KMS-11 (cell line): Measurements from ENCODE around the gene XRCC5.

Experiments used
- H2AFZ ChIP-seq: fragments of 200-600 bp; sonication (generic); 2 replicates; pipeline ENCODE4 v1.6.1; 2016; ENCODE audit warnings: antibody characterized with exemption, mixed run types, low read depth
- H3K27ac ChIP-seq: fragments of 200-600 bp; sonication (generic); 2 replicates; pipeline ENCODE4 v1.6.1; 2016; ENCODE audit warnings: mild to moderate bottlenecking, mixed run types
- H3K27me3 ChIP-seq: fragments of 200-600 bp; sonication (generic); 2 replicates; pipeline ENCODE4 v1.6.1; 2017; ENCODE audit warnings: mild to moderate bottlenecking, low read depth, mixed run types, moderate library complexity; ENCODE audit not compliant: insufficient read depth
- H3K36me3 ChIP-seq: fragments of 200-600 bp; sonication (generic); 2 replicates; pipeline ENCODE4 v1.6.1; 2017; ENCODE audit warnings: mild to moderate bottlenecking, mixed run types; ENCODE audit not compliant: insufficient read depth
- H3K4me1 ChIP-seq: fragments of 200-600 bp; sonication (generic); 2 replicates; pipeline ENCODE4 v1.6.1; 2016; ENCODE audit warnings: mild to moderate bottlenecking, low read depth, mixed run types; ENCODE audit not compliant: poor library complexity, severe bottlenecking
- H3K4me2 ChIP-seq: fragments of 200-600 bp; sonication (generic); 2 replicates; pipeline ENCODE4 v1.7.0; 2016; ENCODE audit warnings: mild to moderate bottlenecking, mixed run types
- H3K4me3 ChIP-seq: fragments of 200-600 bp; sonication (generic); IDR thresholded peaks from 2 replicates; pipeline ENCODE4 v1.6.1; 2017; ENCODE audit warnings: low read depth, low read length, mixed read lengths; ENCODE audit not compliant: insufficient read depth
- H3K79me2 ChIP-seq: fragments of 200-600 bp; sonication (generic); 2 replicates; pipeline ENCODE4 v1.6.1; 2016; ENCODE audit warnings: low read depth, mixed run types; ENCODE audit not compliant: insufficient read depth
- H3K9ac ChIP-seq: fragments of 200-600 bp; sonication (generic); 2 replicates; pipeline ENCODE4 v1.6.1; 2016; ENCODE audit warnings: mild to moderate bottlenecking, mixed run types
- H4K20me1 ChIP-seq: fragments of 200-600 bp; sonication (generic); 2 replicates; pipeline ENCODE4 v1.6.1; 2016; ENCODE audit warnings: mild to moderate bottlenecking, mixed run types; ENCODE audit not compliant: insufficient read depth
- TF ChIP-seq, protein P1 (sequence below): fragments of 200-600 bp; sonication (generic); conservative IDR thresholded peaks from 2 replicates; pipeline ENCODE4 v1.6.1; 2017; ENCODE audit warnings: low read depth, mild to moderate bottlenecking, antibody characterized with exemption, low read length, moderate library complexity, mixed read lengths

Gene XRCC5

DNA sequence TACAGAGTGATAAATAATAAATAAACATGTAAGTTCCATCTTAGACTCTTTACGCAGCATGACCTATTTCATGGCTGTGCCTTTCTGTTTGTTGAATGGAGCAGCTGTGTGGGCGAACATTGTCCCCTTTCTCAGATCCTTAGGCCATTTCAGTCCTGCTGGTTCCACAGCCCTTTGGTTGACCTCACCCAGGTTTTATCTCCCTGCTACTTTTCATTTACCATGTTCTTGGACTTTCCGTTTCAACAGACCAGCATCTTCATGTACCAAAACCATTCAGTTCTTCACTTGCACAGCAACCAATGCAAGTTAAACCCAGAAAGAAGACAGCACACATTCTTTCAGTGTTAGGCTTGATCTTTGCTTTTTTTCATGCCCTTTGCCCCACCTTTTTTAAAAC is 83.8 kb downstream of the XRCC5 start:
- Histone ChIP-seq H3K9ac (no peak overlapping the region), H2AFZ (no peak overlapping the region), H3K79me2 (peaks cover 31% of the 10 kb centered on the region; the same call in 1 of the 2 replicates), H3K4me3 (no peak overlapping the region), H3K27ac (no peak overlapping the region), H3K36me3 (peaks cover 14% of the 10 kb centered on the region; the same call in 1 of the 2 replicates), H3K27me3 (no peaks in the 10 kb centered on the region), H3K4me1 (peaks cover 19% of the 10 kb centered on the region), H3K4me2 (no peak overlapping the region), H4K20me1 (0 out of 2 replicates have a peak, but pooled peaks cover 7% of the 10 kb centered on the region)
- TF ChIP-seq, protein P1, sequence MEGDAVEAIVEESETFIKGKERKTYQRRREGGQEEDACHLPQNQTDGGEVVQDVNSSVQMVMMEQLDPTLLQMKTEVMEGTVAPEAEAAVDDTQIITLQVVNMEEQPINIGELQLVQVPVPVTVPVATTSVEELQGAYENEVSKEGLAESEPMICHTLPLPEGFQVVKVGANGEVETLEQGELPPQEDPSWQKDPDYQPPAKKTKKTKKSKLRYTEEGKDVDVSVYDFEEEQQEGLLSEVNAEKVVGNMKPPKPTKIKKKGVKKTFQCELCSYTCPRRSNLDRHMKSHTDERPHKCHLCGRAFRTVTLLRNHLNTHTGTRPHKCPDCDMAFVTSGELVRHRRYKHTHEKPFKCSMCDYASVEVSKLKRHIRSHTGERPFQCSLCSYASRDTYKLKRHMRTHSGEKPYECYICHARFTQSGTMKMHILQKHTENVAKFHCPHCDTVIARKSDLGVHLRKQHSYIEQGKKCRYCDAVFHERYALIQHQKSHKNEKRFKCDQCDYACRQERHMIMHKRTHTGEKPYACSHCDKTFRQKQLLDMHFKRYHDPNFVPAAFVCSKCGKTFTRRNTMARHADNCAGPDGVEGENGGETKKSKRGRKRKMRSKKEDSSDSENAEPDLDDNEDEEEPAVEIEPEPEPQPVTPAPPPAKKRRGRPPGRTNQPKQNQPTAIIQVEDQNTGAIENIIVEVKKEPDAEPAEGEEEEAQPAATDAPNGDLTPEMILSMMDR = no peak

DNA sequence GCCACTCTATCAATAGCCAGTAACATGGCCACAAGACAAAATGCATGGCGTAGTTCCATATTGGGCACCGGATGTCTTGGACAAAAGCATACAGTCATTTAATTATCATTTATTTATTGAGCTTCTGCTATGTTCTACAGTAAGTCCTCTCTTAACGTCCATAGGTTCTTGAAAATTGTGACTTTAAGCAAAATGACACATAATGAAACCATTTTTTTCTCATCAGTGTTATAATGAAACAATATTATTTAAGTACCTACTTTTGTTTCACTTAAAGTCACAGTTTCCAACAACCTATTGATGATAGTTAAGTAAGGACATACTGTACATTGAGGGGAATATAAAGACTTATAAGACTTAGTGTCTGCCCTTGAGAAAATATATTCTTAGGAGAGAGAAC is 84.9 kb downstream of the XRCC5 start:
- Histone ChIP-seq H3K79me2 (peaks cover 22% of the 10 kb centered on the region; the same call in 1 of the 2 replicates), H3K4me2 (no peak overlapping the region), H3K27me3 (no peaks in the 10 kb centered on the region), H4K20me1 (0 out of 2 replicates have a peak, but pooled peaks cover under 1% of the 10 kb centered on the region), H3K4me3 (no peak overlapping the region), H3K36me3 (peaks cover 14% of the 10 kb centered on the region; the same call in 1 of the 2 replicates), H2AFZ (no peak overlapping the region), H3K4me1 (peaks cover 8% of the 10 kb centered on the region), H3K9ac (no peak overlapping the region), H3K27ac (no peak overlapping the region)
- TF ChIP-seq, protein P1 = no peak

DNA sequence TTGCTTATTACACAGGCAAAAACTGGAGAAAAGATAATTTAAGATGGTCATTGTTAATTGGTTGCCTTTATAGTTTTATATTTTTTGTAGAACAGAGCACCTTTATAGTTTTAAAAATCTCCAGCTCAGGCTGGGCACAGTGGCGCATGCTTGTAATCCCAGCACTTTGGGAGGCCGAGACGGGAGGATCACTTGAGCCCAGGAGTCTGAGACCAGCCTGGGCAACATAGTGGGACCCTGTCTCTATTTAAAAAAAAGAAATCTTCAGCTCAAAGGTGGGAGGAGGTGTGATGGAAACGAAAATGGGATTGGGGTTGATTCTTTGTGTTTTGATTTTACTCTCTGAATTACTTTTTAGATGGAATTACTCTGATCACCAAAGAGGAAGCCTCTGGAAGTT is 85.4 kb downstream of the XRCC5 start:
- Histone ChIP-seq H3K79me2 (peaks cover 16% of the 10 kb centered on the region; the same call in 1 of the 2 replicates), H3K4me2 (no peak overlapping the region), H3K36me3 (peaks cover 19% of the 10 kb centered on the region; the same call in 1 of the 2 replicates), H3K27me3 (no peaks in the 10 kb centered on the region), H2AFZ (no peak overlapping the region), H3K27ac (no peak overlapping the region), H3K9ac (no peak overlapping the region), H3K4me3 (no peak overlapping the region), H4K20me1 (no peaks in the 10 kb centered on the region), H3K4me1 (peaks cover 6% of the 10 kb centered on the region)
- TF ChIP-seq, protein P1 = no peak

DNA sequence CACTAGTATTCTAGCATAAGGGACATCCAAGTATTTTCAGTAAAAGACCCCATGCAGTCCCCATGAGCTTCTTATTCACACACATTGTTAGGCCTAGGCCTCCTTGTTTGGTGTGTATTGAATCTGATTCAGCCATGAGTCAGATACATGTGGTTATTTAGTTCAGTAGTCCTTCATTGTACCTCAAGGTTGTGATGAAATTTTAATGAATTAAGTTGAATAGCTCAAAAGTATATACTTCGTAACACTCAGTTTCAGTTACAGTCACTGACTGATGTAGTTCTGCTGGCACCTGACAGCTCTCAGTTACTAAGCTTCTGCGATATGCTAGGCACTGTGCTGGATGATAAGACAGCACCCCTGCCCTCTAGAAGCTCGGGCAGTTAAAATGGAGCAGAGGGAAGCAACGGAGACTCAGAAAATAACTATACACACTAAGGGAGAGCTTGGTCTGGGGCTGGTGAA is 86.4 kb downstream of the XRCC5 start:
- Histone ChIP-seq H2AFZ (no peak overlapping the region), H3K4me1 (peaks cover 7% of the 10 kb centered on the region), H3K4me3 (no peak overlapping the region), H3K4me2 (no peak overlapping the region), H4K20me1 (no peaks in the 10 kb centered on the region), H3K36me3 (peaks cover 21% of the 10 kb centered on the region; the same call in 1 of the 2 replicates), H3K9ac (no peak overlapping the region), H3K79me2 (peaks cover 6% of the 10 kb centered on the region; the same call in 1 of the 2 replicates), H3K27me3 (no peaks in the 10 kb centered on the region), H3K27ac (no peak overlapping the region)
- TF ChIP-seq, protein P1 = no peak
